Chondrocyte (in vitro differentiated cells): ENCODE data around the gene CPZ. TPM values are rescaled to one million over a fixed set of nuclear protein-coding genes. Genes with fewer than 3 reads are reported as not detected.
A peak's percentile ranks its signal among the peaks of the same experiment; 100 is the strongest.

Experiments used
- DNase-seq: peaks from one replicate; pipeline ENCODE4 v3.0.0; 2021; ENCODE audit warnings: mixed read lengths, low spot score
- H3K27ac Mint-ChIP-seq: one replicate; pipeline ENCODE4 v1.8.0; 2021; ENCODE audit warnings: mild to moderate bottlenecking, moderate library complexity, mixed read lengths; ENCODE audit not compliant: unreplicated experiment
- H3K27me3 Mint-ChIP-seq: 2 replicates; pipeline ENCODE4 v1.8.0; 2021; ENCODE audit warnings: low read depth, mixed read lengths
- H3K36me3 Mint-ChIP-seq: 2 replicates; pipeline ENCODE4 v1.8.0; 2021; ENCODE audit warnings: low read depth, mixed read lengths
- H3K4me1 Mint-ChIP-seq: 2 replicates; pipeline ENCODE4 v1.8.0; 2021; ENCODE audit warnings: low read depth, mild to moderate bottlenecking, mixed read lengths
- H3K4me3 Mint-ChIP-seq: one replicate; pipeline ENCODE4 v1.8.0; 2021; ENCODE audit warnings: mild to moderate bottlenecking, moderate library complexity, mixed read lengths; ENCODE audit not compliant: unreplicated experiment
- H3K9me3 Mint-ChIP-seq: 2 replicates; pipeline ENCODE4 v1.8.0; 2021; ENCODE audit warnings: low read depth, mixed read lengths
- CTCF ChIP-seq: fragments of 200-600 bp; sonication (generic); IDR thresholded peaks from 2 replicates; pipeline ENCODE4 v1.5.0; 2021; ENCODE audit warnings: antibody characterized with exemption, mild to moderate bottlenecking, moderate library complexity
- total RNA-seq: library from RNA; stranded (reverse); gene quantifications from 3 replicates; pipeline ENCODE4 v1.2.1, GENCODE V29; 2021

The CPZ gene
- total RNA-seq, 1 donor from 2014 or later, result 9.5 TPM

GRCh38 chr4:8599657-8600056, 7.1 kb downstream of the CPZ start:
- H3K9me3 Mint-ChIP-seq, result no peaks in the 10 kb centered on the region
- TF ChIP-seq CTCF, result no peak
- no peak overlapping the region for H3K4me3 Mint-ChIP-seq
- no peaks in the 10 kb centered on the region for H3K36me3 Mint-ChIP-seq
- peaks cover 4% of the 10 kb centered on the region for H3K27me3 Mint-ChIP-seq
- H3K27ac Mint-ChIP-seq, result peak overlapping the region; percentile 39
- peaks cover 9% of the 10 kb centered on the region for H3K4me1 Mint-ChIP-seq
- DNase-seq, result no peak

GRCh38 chr4:8600266-8600665, 7.7 kb downstream of the CPZ start:
- TF ChIP-seq CTCF, result no peak
- Mint-ChIP-seq H3K27ac (no peak overlapping the region), H3K27me3 (peaks cover 4% of the 10 kb centered on the region), H3K4me3 (no peak overlapping the region), H3K9me3 (no peaks in the 10 kb centered on the region), H3K4me1 (peaks cover 9% of the 10 kb centered on the region), H3K36me3 (no peaks in the 10 kb centered on the region)
- DNase-seq, result no peak

- H3K36me3 Mint-ChIP-seq, result no peaks in the 10 kb centered on the region
- H3K4me3 Mint-ChIP-seq, result no peak overlapping the region
- DNase-seq, result no peak
- TF ChIP-seq CTCF, result no peak
- peaks cover 9% of the 10 kb centered on the region for H3K4me1 Mint-ChIP-seq
- H3K9me3 Mint-ChIP-seq, result no peaks in the 10 kb centered on the region
- no peak overlapping the region for H3K27ac Mint-ChIP-seq
- H3K27me3 Mint-ChIP-seq, result peaks cover 4% of the 10 kb centered on the region
These were observed 8.1 kb downstream of the CPZ start for GRCh38 chr4:8600686-8601085.

GRCh38 chr4:8601086-8601485, 8.5 kb downstream of the CPZ start:
- no peak overlapping the region for H3K4me3 Mint-ChIP-seq
- no peaks in the 10 kb centered on the region for H3K36me3 Mint-ChIP-seq
- no peak overlapping the region for H3K27ac Mint-ChIP-seq
- H3K27me3 Mint-ChIP-seq, result peaks cover 4% of the 10 kb centered on the region
- DNase-seq, result no peak
- H3K9me3 Mint-ChIP-seq, result no peaks in the 10 kb centered on the region
- peaks cover 9% of the 10 kb centered on the region for H3K4me1 Mint-ChIP-seq
- no peak for TF ChIP-seq CTCF

GRCh38 chr4:8601556-8601955, 9.0 kb downstream of the CPZ start:
- H3K4me1 Mint-ChIP-seq, result peaks cover 9% of the 10 kb centered on the region
- no peak for DNase-seq
- no peak overlapping the region for H3K27ac Mint-ChIP-seq
- no peaks in the 10 kb centered on the region for H3K36me3 Mint-ChIP-seq
- no peak for TF ChIP-seq CTCF
- no peaks in the 10 kb centered on the region for H3K9me3 Mint-ChIP-seq
- no peak overlapping the region for H3K4me3 Mint-ChIP-seq
- peaks cover 4% of the 10 kb centered on the region for H3K27me3 Mint-ChIP-seq
